Activated CD4-positive, alpha-beta T cell treated with anti-CD3 and anti-CD28 coated beads for 24 hours (primary cell): Measurements from ENCODE around the gene CRYGD.

Experiments used
- DNase-seq, 2 donors: peaks; one replicate each; pipeline ENCODE4 v3.0.0-alpha.2; 2020; ENCODE audit warnings: low read depth in 2 of 2

CRYGD gene

DNA sequence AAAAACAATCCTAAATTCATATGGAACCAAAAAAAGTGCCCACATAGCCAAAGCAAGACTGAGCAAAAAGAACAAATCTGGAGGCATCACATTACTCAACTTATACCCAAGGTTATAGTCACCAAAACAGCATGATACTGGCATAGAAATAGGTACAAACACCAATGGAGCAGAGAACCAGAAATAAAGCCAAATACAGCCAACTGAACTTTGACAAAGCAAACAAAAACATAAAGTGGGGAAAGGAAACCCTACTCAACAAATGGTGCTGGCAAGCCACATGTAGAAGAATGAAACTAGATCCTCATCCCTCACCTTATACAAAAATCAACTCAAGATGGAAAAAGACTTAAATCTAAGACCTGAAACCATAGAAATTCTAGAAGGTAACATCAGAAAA lies 40.5 kb downstream of the CRYGD start:
- no peak for DNase-seq

DNA sequence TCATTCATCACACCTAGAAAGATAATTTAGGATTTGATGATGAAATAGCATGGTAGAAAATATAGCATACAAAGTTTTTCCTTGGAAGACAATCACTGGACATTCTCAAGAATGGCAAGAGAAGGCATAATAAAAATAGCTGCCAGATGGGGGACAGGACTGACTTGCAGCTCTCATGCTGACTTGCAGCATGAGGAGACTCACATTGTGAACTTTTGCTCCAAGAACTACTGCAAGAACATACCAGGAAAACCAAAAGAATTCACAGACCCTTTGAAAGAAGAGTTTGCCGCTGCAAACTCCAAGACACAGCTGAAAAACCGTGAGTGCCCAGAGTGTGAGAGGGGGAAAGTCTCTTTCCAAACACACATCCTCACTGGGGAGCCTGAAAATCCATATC lies 47.0 kb downstream of the CRYGD start:
- DNase-seq = no peak

DNA sequence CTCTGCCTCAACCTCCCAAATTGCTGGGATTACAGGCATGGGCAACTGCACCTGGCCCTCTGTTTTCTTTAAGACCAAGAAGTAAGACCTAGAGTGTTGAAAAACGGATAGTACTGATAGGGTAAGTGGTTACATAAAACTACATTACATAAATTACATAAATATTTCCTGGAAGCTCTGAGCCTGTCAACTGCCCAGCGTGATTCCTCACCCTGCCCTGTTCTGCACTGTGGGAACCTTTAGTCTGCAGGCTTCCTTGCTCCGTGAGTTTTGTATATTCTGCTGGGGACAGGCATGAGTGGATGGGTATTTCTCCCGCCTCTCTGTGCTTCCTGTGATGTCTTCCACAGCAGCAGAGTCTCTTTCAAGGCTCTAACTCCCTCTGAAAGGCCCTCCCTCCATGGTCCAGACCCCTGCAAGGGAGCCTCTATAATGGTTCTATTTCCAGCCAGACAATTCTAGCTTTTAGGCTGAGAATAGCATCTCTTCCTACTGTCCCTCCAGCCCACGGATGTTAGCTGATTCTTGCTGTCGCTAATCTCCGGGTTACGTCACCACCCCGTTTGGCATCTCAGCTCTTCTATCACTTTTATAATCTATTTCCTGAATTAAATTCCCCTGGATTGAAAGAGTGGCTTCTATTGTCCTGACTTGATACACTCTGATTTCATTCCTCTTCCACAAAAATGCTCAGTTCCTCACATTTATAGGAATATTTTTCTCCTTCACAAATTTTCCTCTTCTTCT lies 49.5 kb downstream of the CRYGD start:
- no peak for DNase-seq

DNA sequence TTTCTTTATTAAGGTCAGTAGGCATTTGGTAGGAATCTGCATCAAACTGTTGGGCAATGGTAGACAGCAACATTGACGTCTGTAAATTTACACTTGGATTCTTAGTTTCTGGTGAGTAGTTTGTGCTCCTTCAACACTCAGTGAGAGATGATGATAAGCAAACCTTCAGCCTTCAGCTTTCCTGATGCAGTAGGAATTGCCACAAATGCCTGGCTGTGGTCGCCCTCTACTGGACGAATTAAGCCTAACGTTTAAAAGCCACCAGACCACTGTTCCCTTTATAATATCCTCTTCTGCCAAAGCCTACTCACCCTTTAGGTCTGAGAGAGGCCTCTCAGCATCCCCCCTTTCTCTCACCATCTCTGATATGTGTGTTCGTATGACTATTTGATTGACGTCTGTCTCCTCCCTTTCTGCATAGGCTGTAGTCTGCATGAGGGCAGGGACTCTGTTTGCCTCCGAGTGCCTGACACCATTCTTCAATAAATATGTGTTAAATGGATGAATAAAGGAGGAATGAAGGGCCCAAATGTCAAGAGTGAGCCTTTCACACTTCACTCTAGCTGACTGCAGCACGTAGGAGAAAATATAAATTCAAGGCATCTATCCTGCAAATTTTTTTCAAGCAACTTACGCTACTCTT lies 52.0 kb downstream of the CRYGD start:
- DNase-seq = peak; percentile 31 to 42
